ENCODE measurements around the gene C3orf38.
A peak's percentile ranks its signal among the peaks of the same experiment; 100 is the strongest.
"Not testable (repeated sequence)": the region's sequence is repeated elsewhere in the genome, so short reads cannot be mapped to it uniquely, and the experiment has no call there.

C3orf38 gene
- 33.2 to 63.1 (median 45.9) reads per million in 4 donors for total RNA-seq

DNA sequence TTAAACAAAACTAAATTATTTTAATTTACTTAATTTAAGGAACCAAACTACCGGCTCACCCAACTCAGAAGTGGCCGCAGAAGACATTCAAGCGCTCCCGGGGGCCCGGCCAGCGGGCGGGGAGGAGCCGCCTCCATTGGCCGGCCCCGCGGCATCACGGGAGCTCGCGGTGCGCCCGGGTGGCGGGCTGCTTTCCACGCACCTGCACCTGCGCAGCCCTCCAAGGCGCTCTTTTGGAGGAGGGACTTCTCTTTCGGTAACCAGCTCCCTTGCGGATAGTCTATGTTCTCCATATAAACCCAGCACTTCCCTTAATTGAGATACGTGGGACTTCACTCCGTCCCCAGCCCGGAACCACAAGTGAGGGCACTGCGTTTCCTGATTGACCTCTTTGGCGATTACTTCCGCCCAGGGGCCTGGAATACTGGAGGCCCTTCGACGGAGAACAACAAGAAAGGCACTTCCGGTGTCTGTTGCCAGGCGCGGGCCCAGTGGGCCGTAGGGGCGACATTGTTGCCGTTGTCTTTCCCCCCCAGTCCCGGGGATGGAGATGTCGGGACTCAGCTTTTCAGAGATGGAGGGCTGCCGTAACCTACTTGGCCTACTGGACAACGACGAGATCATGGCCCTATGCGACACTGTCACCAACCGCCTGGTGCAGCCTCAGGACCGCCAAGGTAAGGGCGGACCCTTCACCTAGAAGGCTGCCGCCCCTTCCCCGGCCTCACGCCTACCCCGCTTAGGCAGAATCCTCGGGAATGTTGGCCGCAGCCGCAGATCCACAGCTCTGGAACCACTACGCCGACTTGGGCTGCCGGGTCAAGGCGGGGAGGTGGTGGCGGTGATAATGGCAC lies at the start of gene C3orf38:
Gene C3orf38, plus strand, starts transcription at position 451 of the 854 bp plus-strand sequence. Its CDS starts 94 bp downstream, at position 545.
- peak; percentile 62 to 86 (median 73) for DNase-seq

DNA sequence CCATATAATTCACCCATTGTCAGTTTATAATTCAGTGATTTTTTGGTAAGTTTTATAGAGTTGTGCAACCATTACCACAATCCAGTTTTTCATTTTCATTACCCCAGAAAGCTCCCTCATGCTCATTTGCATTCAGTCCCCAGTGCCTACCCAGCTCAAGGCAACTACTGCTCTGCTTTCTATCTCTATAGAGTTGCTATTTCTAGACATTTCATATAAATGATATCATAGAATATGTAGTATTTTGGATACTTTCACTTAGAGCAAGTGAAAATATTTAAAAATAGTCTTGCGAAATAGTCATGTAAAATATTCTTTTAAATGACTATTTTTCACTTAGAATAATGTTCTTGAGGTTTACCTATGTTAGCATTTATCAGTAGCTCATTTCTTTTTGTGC lies 48.6 kb upstream of the C3orf38 start:
- DNase-seq, result no peak

DNA sequence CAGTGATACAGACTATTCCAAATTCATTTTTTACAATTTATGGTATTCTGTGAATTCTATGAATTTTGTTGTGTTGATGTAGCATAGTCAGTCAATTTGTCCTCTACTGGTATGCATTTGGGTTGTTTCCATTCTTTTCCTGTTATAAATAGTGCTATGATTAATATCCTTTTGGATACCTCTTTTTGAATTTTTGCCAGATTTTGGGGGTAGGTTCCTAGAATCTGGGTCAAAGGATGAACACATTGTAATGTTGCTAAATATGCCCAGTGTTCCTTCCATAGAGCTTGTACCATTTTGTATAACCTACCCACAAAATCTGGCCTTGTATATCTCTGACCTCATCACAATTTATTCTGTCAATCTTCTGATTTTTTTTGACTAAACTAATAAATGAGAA lies 44.4 kb upstream of the C3orf38 start:
- no peak for DNase-seq

DNA sequence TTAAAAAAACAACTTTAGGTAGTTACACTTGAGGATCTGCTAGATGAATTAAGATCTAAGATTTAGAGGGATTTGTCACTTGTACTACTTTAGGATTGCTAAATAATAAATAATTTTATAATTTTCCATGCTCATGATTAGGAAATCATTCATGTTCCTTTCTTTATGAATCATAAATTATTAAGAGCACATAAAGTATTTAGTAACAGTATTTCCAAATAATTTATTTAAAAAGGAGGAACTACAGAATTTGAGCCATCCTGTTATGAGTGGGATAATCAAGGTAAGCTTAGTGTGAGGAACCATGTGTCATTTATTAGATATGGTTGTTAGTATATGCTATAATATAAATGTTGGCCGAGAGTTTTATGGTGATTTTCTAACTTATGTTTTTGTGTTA lies 37.5 kb upstream of the C3orf38 start:
- no peak for DNase-seq

DNA sequence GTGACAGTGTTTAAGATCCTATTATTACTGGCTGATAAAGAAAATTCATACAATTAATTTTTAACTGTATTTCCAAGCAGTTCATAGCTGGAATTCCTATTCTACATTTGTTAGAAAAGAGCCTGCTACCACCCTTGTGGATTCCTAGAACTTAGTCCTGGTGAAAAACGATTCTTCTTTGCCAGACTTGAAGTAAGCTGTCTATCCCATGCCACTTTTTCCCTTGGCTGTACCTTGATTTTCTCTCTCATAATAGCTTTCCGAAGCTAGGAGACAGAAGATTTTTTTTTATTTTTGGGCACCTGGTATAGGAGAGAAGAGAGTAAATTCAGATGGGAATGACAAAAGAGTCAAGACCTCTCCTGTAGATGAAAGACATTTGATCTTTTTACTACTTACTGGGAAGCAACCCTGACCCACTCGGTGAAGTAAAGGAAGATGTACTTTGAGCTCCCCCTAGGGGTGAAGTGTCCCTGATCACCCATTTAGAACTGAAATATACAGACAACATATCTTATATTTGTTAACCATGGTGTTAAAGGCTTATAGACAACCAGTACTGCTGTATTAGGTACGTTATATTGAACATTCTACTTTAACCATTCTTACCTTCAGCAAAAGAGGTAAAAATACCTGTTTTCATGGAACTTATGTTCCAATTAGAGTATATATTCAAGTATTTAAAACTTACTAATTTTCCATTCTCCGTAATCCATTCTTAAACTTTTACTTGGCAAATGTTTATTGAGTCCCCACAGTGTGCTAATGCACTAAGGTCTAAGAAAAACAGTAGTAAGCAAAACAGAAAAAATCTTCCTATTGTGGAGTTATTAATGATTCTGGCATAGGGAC lies 36.2 kb upstream of the C3orf38 start:
- peak; percentile 6 to 68 (median 36) for DNase-seq

DNA sequence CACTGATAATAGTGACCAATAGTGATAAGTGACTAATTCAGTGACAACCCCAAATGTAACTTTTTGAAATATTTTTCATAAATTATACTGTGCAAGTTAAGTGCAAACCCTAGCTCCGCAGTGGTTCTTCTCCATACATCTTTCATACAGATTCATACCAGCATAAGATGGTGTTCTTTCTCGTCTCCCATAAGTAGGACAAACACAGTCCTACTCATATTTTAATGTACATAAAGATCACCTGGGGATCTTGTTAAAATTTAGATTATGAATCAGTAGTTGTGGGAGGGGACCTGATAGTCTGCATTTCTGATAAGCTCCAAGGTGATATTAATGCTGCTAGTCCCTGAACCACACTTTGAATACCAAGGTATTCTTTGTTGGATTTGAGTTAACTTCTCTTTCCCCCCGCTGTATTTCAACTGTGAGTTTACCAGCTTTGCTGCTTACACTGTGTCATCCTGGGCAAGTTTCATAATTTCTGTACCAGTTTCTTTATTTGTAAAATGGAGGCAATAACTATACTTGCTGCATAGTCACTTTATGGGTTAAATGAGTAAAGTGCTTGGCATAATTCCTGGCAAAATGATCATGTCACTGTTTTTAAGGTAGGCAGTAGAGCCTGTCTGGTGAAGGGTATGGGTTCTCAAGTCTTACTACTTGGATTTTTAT lies 34.7 kb upstream of the C3orf38 start:
- DNase-seq, result peak in 1 of 5 donors; percentile 37

DNA sequence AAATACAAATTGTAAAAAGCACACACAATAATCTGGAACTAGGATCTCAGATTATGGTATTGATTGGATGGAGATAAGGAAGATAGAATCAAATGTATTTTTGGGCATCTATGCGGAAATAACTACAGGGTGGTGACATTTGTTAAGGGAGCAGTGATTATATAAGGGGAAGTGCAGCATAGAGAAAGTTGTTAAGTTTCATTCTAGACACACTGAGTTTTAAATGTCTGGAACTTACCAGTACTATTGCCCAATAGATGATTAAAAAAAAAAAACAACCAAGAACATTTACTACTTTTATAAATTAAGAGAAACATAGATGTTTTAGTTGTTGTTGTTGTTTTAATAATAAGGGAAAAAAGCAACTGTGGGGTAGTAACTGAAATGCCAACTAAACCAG lies 32.1 kb upstream of the C3orf38 start:
- no peak for DNase-seq

DNA sequence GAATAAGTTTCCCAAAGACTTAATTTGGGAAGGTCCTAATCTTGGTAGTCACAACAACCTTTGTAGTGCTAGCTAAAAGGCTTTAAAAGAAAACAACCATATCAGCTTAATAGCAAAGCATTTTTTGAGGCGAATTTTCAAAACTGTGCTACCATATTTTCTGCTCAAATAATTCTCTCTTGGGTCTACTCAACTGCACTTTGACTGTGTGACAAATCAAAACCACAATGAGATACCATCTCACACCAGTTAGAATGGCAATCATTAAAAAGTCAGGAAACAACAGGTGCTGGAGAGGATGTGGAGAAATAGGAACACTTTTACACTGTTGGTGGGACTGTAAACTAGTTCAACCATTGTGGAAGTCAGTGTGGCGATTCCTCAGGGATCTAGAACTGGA lies 31.2 kb upstream of the C3orf38 start:
- DNase-seq, result not testable (repeated sequence)

DNA sequence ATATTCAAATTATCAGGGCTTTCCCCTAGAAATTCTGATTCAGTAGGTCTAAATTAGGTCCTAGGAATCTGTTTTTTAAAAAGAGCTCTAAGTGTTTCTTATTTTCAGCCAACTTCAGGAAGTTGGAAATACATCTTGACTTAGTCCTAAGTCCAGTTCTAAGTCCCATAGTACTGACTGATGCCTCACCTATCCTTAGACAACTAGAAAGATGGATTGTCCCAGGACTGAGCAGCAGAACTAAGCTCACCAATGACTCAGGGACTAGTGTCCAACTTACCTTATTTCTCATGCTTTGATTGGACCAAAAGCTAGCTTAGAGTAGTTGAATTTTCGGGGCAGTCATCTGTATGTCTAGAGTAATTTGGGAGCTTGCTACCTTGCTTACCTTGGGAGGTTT lies 26.2 kb upstream of the C3orf38 start:
- no peak for DNase-seq

DNA sequence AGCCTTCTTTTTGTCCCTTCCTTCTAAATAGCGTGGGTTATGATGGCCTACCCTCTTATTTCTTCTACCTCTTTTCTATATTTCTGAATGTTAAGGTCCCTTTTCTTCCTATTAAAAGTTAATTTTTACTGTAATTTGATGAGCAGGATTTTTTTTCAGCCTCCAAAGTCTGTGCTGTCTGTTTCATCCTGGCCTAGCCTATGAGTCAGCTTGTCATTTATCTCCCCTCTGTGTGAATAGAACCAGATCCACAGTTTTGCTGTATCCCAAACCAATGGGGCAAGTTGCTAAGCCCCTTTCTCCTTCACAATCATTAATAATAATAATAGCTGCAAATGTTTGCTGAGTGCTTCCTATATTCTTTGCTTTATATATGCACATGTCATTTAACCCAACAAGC lies 18.1 kb upstream of the C3orf38 start:
- no peak for DNase-seq

DNA sequence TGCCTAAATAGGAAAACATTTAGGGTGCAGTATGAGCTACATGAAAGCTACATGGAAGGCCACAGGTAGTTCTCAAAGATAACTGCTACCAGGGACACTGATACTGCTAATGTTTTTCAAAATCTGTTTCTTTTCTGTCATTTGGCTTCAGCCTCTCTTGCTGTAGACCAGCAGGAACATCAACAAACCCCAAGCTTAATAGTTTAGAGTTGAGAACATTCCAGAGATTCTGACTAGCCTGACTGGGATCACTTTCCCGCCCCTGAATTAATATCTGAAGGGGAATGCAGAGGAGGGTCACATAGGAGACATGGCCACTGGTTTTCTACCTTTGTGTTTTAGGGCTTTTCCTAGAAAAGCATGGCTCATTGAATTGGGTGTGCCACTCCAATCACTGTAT lies 16.9 kb upstream of the C3orf38 start:
- DNase-seq, result no peak

DNA sequence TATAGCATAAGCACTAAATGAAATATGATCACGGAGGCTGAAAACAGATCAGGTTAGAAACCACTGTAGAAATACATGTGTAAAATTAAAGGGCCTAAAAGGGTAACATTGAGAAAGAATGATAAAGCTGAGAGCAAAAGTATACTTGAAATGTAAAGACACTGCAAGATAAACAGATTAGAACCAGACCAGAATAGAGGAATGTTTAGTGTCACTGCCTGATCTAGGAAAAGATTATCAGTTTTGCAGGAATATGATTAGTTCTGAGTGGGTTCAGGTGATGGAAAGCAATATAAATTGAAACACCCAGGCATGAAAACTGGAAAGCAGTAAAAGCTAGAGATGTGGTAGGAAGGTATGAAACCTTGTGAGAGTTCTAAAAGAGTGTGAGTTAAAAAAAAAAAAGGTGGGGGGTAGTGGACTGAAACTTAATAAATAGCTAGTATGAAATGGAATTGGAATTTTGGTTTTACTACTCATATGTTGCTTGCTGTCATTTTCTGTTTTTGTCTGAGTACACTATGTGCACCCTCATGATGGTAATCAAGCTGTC lies 16.0 kb upstream of the C3orf38 start:
- no peak for DNase-seq

DNA sequence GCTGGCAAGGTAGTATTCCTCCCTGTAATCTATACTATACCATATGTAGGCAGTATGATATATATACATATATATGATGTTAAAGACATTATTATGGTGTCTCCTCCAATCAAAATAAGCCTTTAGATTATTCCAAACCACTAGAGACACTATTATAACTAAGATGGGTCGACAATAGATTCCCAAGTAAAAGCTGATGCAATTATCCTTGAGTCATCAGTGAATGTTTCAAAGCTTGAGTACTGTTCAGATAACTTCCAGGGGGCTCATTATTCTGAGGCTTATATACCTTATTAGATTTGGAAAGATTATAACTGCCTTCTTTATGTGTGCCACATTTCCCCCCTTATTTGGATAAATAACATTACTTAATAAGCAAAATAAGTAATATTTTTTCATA lies 11.9 kb upstream of the C3orf38 start:
- DNase-seq, result no peak

DNA sequence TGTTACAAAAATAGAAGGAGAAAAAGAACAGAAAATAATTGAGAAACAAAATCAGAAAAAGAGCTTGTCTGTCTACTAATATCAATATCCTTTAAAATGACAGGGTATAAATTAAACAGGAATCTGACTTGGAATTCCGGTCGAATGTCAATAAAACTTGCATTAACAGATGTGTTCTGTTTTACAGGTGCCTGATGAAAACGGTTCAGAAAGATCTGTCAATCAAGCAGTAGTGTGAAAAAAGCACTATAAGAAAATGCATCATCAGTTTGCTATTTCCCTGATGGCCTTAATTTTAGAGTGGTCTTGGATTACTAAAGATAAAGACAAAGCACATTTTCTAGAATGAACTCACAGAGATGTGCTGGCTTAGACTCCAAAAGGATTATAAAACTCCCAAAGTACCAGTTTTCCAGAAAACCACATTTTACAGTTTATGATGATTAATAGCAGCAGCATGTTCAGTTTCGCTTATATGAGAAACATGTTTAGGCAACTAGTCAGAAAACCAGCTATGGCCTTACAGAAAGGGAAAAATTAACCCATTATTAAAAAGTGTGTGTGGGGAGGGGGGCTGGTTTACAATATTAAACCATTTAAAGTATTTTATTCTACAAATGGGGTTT lies 8.2 kb upstream of the C3orf38 start:
- no peak for DNase-seq

DNA sequence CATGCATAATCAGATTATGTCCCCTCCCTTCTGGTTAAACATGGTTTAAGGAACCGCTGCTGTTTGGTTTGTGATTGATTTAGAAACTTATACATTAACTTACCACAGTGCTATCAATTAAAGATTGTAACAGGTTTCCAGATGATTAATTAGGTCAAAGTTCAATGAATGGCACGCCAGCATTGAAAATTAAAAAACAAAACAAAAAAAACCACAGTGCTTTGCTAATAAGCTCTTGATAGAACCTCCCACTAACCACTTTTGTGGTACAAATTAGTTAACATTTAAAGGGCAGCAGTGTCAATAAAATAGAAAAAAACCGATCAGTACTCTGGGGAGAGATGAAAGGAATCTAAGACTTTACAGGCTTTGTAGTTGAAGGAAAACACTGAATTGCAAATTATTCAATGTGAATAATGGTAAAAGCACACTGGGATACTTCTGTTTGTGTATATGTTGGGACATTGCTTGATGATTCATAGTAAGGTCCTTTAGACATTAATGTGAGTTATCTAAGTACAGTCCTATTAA lies 7.6 kb upstream of the C3orf38 start:
- DNase-seq, result no peak

DNA sequence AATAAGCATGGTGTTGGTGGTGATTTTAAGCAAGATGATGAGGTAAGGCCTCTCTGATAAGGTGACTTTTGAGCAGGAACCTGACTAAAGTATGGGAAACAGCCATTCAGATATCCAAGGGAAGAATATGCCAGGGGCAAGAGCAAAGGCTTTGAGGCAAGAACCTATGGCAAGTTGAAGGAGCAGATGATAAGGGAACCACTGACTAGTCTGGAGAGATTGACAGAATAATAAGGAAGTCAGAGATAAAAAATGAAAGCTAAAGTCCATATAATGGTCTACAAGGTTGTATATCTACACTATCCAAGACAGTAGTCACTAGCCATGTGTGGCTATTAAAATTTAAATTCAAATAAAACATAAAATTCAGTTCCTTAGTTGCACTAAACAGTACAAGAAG lies 2.5 kb upstream of the C3orf38 start:
- no peak for DNase-seq

DNA sequence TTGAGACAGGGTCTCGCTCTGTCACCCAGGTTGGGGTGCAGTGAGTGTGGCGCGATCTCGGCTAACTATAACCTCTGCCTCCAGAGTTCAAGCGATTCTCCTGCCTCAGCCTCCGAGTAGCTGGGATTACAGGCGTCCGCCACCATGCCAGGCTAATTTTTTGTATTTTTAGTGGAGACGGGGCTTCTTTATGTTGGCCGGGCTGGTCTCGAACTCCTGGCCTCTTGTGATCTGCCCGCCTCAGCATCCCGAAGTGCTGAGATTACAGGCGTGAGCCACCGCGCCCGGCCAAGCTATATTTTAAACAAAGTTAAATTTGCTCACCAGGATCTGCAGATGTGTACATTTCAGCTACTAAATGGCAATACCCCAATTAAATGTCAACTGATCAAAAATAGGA lies 1.1 kb upstream of the C3orf38 start:
- no peak for DNase-seq

DNA sequence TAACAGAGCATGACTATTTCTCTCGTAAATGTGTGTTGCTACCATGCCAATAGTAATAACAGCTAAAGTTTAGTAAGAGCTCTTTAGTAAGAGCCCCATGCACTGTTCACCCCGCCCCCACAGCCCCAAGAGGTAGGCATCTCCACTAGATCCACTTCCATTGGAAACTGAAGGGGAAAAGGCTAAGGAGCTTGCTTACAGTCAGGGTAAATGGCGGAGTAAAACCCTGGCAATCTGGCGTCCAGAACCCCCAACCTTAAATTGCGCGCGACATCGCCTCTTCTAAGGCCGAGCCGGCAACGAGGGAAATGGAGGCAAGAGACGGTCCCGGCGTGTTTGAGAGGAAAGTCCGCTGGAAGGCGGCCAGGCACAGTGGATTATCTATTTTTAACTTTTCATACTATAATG lies 654 bp upstream of the C3orf38 start:
- DNase-seq, result no peak

DNA sequence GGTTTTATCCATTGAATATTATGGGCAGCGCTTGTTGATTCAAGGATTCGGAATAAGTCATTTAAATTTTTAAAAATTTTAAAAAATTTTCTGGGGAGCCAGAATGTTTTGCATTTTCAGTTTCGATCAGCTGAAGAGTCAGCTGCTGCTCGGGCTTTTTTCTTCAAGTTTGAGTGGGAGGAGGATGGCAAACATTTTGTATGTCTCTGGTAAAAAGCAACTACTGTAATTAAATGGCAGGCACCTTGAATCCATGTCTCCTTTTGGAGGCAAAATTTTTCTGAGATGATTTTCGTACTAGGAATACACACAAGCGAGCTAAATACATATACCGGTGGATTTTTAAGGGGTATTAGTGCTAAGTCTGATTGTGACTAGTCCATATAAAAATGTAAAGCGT lies 612 bp downstream of the C3orf38 start:
- peak in 2 of 5 donors; percentile 1 to 35 for DNase-seq

DNA sequence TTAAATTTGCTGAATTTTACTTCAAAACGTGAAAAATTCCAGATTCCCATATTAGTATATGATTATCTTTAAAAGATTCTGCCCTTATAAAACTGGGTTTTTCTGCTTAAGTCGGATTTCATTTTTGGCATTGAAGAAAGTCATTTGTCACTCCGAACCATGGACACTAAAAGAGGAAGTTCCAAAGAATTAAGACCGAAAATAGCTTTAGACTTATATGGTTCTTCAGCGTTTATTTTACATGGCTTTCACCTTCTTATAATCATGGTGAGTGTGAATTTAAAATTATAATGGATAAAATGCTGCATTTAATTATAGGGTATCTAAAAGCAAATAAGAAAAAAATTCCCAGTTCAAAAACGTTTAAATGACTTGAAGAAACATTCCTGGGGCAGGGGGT lies 1.0 kb downstream of the C3orf38 start:
- DNase-seq, result no peak

DNA sequence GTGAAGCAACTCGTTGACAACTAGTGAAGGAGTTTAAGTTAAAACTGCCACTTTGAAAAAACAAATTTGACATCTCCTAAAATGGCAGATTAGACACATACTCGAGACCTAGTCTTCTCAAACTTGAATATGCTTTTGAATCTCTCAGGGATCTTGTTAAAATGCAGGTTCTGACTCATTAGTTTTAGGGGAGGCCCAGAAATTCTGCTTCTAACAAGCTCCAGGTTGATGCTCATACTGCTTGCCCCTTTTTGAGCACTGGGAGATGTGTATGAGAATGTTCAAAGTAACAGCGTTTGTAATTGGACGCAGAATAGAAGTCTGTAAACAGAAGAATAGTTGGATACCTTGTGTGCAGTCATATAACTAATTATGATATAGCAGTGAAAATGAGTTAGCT lies 1.6 kb downstream of the C3orf38 start:
- DNase-seq, result peak in 1 of 5 donors; percentile 30

DNA sequence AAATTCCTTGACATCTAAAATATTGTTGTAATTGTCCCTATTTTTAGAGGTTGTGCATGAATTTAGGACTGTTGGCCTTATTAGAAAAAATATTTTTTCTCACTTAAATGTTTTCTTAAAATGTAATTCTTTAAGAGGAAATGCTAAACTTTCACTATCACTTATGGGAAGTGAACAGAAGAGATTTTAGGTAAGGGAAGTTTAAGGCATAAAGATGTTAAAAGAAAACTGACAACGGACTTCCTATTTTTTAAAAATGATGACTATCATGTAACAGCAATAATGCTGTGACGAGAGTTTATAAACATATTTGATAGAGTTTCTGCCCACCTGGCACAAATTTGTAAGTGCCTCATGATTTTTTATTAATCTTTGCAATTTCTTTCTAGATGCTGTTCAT lies 3.1 kb downstream of the C3orf38 start:
- DNase-seq, result no peak
